GM19193 (cell line): ENCODE results near the gene TMEM141.

ENCODE experiments used
- POLR2A ChIP-seq: IDR thresholded peaks from 4 replicates; pipeline ENCODE4 v1.6.1; 2011; ENCODE audit not compliant: insufficient read depth, insufficient read length; ENCODE audit errors: extremely low read depth

Gene TMEM141

DNA sequence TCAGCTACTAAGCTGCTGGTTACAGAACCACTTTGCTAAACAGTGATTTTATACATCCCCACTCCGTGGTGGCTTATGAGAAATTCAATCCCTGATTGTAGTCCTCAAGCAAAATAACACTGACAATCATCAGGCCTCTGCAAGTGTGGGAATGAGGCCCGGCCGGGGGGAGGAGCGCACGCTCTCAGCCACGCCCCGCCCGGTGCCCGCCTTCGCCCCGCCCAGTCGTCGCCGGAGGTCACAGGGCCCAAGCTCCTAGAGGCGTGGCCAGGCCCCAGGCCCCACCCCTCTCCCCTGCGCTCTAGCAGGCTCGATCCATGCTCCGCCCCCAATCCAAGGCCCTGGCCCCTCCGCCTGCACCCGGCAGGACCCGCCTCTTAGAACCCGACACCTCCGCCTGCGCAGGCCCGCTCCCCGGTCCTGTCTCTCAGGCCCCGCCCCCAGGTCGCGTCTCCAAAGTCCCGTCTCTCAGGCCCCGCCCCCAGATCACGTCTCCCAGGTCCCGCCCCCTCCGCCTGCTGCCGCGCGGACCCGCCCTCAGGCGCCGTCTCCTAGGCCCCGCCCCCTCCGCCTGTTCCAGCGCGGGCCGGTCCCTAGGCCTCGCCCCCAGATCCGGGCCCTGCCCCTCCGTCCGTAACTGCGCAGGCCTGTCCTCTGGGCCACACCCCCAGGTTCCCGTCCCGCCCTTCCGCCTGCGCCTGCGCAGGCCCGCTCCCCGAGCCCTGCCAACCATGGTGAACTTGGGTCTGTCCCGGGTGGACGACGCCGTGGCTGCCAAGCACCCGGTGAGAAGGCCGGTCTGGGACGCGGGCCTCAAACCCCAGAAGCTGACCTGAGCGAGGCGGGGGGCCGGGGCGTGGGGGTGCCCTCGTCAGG, at the start of gene TMEM141:
Gene TMEM141 (plus strand): TSS at position 705 of the 876 bp plus-strand sequence. CDS start 27 bp downstream, at position 732.
- TF ChIP-seq POLR2A = peak; percentile 76

DNA sequence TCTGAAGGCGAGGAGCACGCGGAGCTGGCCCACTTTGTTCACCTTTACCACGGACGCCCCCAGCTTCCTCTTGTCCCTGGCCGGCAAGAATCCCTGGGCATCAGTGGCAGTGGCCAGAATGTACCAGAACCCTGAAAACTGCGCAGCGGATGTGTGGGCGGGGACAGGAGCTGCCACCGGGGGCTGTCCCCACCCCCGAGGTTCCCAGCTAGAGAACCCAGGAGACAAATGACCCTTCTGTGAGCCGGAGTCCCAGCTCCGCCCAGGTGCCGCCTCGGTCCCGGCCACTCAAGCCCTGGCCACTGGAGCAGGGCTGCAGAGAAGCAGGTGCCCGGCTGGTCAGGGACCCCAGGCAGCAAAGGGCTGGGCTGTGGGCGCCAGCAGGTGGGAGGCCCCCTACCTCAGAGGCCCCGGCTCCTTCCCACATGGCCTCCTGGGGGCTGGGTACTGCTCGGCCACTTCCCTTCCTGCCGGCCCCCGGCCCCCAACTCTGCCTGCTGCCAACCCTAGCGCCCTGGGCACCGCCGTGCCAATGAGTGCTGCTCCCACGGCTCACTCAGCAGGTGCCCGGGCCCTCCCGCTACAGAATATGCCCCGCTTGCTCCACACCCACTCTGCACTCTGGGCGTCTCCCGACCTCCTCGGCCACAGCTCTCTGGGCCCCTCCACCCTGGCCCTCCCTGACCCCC, 49.1 kb upstream of the TMEM141 start:
- no peak for TF ChIP-seq POLR2A

- TF ChIP-seq POLR2A = no peak
Measured at GRCh38 chr9:136742591-136743391, 48.4 kb upstream of the TMEM141 start, which contains the start of gene LCN10. Gene LCN10, minus strand, starts transcription at chr9:136742940. Its CDS starts 37 bp downstream, at chr9:136742903.

- no peak for TF ChIP-seq POLR2A
Measured at GRCh38 chr9:136743639-136744211, 47.4 kb upstream of the TMEM141 start.

DNA sequence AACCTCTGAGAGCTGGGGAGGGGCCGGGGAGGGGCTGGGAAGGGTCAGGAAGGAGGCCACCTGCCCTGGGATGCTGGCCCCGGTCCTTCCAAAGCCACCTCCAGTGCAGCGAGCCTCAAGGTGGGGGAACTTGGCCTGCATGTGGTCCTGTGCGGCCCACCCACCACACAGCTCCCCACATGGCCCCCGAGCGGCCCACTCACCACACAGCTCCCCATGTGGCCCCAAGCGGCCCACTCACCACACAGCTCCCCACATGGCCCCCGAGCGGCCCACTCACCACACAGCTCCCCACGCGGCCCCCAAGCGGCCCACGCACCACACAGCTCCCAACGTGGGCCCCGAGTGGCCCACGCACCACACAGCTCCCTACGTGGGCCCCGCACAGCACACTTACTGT, 46.4 kb upstream of the TMEM141 start:
- TF ChIP-seq POLR2A = no peak

GRCh38 chr9:136745389-136746154, 45.6 kb upstream of the TMEM141 start:
- TF ChIP-seq POLR2A = no peak

- TF ChIP-seq POLR2A = no peak
Measured at GRCh38 chr9:136746155-136746490, 45.0 kb upstream of the TMEM141 start.

DNA sequence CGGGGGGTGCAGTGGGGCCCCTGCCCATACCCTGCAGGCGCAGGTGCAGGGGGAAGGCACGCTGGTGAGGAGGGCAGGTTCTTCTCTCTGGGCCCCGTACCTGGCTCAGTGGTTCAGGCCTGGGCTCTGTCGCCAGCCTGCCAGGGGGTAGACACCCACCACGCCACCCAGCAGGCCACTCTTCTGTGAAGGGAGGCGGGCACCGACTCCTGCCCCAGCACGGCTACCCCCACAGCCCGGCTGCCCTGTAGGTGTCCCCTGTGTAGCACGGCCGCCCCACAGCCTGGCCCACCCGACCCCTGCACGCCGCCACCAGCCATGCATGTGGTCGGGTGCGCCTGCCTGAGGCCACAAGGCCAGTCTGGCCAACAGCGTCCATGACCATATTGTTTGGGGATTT, 44.5 kb upstream of the TMEM141 start:
- no peak for TF ChIP-seq POLR2A

DNA sequence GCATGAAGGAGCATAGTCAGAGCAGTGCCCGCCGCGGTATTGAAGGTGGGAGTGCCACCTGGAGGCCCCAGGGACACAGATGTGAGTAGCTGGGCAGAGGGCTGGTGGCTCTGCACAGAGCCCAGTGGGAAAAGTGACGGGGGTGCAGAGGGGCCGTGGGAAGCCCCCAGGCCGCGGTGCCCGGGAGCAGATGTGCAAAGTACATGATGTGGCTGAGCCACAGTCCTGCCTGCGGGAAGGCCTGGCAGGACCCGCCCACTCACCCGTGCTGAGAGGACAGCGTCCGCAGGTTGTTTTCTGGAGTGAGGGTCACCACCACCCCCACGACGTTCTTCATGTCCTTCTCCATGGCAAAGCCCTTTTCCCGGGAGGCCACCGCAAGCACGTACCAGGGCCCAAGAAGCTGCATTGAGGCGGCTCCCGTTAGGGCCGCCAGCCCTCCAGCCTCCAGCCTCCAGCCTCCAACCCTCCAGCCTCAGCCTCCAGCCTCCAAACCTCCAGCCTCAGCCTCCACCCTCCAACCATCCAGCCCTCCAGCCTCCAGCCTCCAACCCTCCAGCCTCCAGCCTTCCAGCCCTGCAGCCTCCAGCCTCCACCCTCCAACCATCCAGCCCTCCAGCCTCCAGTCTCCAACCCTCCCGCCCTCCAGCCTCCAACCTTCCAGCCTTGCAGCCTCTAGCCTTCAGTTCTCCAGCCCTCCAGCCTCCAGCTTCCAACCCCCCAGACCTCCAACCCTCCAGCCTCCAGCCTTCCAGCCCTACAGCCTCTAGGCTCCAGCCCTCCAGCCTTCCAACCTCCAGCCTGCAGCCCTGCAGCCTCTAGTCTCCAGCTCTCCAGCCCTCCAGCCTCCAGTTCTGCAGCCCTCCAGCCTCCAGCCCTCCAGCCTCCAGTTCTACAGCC, 43.7 kb upstream of the TMEM141 start:
- no peak for TF ChIP-seq POLR2A

- no peak for TF ChIP-seq POLR2A
Measured at GRCh38 chr9:136748201-136748600, 42.9 kb upstream of the TMEM141 start, which contains the start of gene LCN6. Gene LCN6, minus strand, starts transcription at chr9:136748525. Its CDS starts 42 bp downstream, at chr9:136748483.

DNA sequence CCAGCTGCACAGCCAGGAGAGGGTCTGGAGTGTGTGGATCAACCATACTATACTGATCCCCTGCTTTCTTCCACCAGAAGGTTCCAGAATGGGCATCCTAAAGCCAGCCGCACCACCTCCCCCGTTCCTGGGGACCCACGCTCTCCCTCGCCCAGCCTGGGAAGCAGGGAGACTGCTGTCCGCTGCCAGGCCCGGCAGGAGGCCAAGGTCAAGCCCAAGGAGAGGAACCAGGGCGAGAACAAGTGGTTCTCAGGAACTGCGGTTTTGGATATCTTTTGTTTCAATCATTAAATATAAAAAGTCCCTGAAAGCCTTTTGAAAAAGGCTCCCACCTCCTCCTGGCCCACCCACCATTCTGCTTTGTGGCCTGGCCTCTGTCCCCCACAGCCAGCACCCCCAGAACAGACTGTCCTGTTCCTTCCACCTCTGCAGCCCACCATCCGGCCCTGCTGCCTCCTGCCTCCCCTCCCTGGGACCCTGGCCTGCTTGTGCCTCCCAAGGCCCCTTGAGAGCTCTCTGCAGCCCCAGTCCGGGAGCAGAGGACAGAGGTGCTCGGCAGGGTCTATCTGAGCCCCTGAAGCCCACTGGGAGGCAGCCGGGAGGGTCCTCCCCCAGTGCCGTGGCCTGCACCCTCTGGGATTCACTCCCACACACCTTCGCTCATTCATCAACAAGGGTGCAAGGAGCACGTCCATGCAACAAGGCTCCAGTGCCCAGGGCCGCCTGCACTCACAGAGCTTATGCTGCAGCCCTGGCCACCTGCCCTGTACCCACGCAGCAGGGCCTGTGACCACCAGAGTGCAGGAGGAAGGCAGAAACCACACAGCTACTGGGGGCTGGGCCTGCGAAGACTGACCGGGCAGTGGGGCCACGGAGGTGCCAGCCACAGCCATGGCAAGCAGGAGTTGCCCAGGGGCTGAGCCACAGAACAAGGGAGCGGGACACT, 42.2 kb upstream of the TMEM141 start:
- no peak for TF ChIP-seq POLR2A

- no peak for TF ChIP-seq POLR2A
Measured at GRCh38 chr9:136750526-136750925, 40.6 kb upstream of the TMEM141 start.
